Erythroblast (primary cell): ENCODE data around the gene DIRAS1.

Source experiments
- DNase-seq, 2 experiments: peaks; one replicate each; lab custom pipeline; 2025; lab: John Stamatoyannopoulos, UW
- GATA1 ChIP-seq: IDR thresholded peaks from 2 replicates; pipeline ENCODE4 v1.6.1; 2011; ENCODE audit warnings: low read depth, mild to moderate bottlenecking, control low read depth, low read length, moderate library complexity
- POLR2A ChIP-seq: IDR thresholded peaks from 2 replicates; pipeline ENCODE4 v1.6.1; 2011; ENCODE audit warnings: mild to moderate bottlenecking, low read length

Gene DIRAS1

DNA sequence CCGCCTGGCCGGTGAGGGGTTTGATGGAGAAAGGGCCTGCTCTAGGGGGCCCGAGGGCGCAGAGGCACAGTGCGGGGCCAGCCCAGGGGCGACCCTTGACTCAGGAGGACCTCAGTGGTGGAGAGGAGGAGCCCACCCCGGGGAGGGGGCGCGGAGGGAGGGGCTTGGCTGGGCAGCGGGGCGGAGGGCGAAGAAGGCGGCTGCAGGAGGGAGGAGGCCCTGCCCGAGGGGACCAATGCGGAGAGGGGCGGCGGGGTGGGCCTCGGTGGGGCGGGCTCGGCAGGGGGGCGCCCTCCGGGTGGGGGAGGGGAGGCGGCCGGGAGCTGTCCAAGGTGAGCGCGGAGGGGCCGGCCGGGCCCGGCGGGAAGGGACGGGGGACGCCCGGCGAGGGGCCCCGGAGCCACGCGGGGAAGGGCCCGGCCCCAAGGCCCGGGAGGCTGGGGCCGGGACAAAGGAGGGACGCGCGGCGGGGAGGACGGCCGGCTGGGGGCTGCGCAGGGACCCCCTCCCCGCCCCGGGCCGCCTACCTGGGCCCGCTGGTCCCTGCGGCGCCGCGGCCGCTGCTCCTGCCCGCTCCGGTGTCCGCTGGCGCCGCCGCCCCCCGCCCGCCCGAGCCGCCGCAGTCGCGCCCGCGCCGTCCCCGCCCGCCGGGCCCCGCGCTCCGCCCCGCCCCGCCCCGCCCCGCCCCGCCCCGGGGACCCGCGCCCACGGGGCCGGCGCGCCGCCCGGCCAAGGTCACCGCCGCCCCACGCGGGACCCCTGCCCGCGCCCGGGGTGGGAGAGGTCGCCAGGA lies at the start of gene DIRAS1:
DIRAS1 (minus strand) TSS at position 596 of the 793 bp plus-strand sequence. CDS start 3,566 bp downstream, outside the sequence.
- DNase-seq: no peak
- no peak for TF ChIP-seq POLR2A
- TF ChIP-seq GATA1: no peak

- TF ChIP-seq GATA1 (no peak), POLR2A (no peak)
- DNase-seq: no peak
Measured at GRCh38 chr19:2770055-2771013, 49.2 kb upstream of the DIRAS1 start.

DNA sequence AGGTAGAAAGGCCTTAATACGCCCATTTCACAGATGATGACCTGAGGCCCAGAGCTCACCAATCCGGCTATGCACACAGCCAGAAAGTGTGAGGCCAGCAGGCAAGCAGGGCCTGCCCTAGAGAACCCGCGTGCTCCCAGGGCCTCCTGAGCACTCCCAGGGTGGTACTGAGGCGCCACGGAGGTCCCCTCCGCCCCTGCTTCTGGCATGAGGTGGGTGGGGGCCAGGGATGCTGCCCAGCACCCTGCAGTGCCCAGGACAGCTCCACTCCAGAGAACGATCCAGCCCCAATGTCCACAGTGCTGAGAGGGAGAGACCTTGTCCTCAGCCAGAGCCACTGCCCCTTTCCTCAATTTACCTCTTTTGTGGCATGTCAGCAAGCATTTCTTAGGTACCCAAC lies 48.0 kb upstream of the DIRAS1 start:
- no peak for DNase-seq
- TF ChIP-seq GATA1 (no peak), POLR2A (no peak)

GRCh38 chr19:2768365-2769132 lies 47.4 kb upstream of the DIRAS1 start:
- no peak for DNase-seq
- TF ChIP-seq GATA1 (no peak), POLR2A (no peak)

DNA sequence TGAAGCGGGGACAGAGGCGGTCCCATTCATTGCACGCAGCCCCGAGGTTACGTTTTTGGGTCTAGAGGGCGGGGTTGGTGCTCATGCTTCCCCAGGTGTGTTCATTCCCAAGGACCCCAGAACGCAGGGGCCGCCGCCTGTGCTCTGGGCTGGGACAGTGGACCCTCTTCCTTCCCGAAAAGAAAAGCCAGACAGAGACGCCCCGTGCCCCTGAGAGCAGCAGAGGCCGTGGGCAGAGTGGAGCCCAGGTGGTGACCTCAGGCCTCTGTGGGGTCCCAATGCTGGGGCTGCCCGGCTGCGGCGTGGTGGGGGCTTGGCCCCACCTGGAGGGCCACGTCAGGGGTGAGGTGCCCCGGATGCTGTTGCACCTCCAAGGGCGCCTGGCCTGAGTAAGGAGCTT lies 46.5 kb upstream of the DIRAS1 start:
- no peak for DNase-seq
- TF ChIP-seq GATA1: no peak
- no peak for TF ChIP-seq POLR2A

- DNase-seq: no peak
- TF ChIP-seq GATA1 (no peak), POLR2A (no peak)
Measured at GRCh38 chr19:2766594-2767372, 45.6 kb upstream of the DIRAS1 start.

GRCh38 chr19:2765376-2765775 lies 44.2 kb upstream of the DIRAS1 start:
- TF ChIP-seq POLR2A: no peak
- TF ChIP-seq GATA1: no peak

DNA sequence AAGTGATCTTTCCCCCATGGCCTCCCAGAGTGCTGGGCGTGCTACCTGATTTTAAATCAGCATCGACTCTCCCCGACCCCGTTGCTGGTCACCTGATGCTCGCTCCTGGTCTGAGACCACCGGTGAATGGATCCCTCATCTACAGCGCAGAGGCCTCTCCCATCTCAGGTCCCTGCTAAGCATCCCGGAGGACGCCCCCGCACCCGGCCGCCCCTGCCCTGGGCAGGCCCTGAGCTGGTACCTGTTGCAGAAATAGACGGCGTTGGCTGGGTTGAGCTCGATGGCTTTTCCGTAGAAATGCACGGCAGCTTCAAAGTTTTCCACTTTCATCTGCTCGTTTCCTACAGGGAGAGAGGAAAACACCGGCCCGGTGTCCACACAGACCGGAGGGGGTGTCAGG lies 43.8 kb upstream of the DIRAS1 start:
- no peak for TF ChIP-seq GATA1
- no peak for DNase-seq

More at GRCh38 chr19:2765376-2765775, 44.2 kb upstream of the DIRAS1 start:
- no peak for DNase-seq

DNA sequence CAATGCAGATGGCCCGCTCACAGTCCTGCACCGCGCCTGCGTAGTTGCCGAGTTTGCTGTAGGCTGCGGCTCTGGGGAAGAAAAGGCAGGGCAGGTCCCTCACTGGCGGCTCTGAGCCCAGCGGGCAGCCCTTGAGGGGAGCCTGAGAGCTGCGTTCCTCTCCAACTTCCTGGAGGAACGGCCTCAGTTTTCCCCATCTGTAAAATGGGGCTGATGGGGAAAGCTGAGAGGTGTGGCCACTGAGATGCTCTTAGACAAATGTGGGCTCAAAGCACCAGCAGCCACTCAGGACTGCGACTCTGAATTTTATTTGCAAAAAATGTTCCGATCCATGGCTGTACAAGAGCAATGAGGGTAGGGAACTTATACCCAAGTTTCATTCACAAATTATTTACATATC lies 42.5 kb upstream of the DIRAS1 start:
- TF ChIP-seq GATA1 (no peak), POLR2A (no peak)
- no peak for DNase-seq

DNA sequence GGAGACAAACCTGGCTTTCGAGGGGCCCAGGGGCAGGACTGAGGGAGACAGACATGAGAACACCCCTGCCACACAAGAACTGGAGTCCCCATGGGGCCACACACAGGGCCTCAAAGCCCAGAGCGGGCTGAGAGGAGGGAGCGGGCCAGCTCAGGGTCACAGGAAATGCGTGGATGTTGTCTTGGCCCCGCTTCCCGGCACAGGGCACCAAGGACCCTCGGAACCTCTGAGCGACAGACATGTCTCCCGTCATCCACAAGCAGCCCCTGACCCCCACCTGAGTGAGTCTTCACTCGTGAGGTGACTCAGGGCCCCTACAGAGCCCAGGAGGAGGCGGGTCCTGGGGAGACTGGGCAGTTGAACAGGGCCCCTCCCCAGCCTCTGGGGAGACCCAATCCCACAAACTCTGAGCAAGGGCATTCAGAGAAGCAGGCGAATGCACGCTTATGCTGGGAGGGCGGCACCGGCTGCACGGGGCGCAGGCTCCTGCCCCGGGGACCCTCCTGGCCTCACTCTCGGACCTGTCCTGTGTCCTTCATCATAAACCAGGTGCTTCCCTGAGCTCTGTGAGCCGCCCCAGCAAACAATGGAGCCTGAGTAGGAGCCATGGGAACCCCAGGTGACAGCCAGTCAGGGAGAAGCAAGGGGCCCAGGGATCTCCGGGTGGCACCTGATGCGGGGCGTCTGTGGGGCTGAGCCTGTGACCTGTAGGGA lies 41.8 kb upstream of the DIRAS1 start:
- no peak for DNase-seq
- TF ChIP-seq GATA1: no peak
- TF ChIP-seq POLR2A: no peak

GRCh38 chr19:2761876-2762782 lies 41.0 kb upstream of the DIRAS1 start:
- TF ChIP-seq GATA1 (no peak), POLR2A (no peak)
- no peak for DNase-seq
